Measurements from ENCODE around the gene FBRS. TPM values are rescaled to one million over a fixed set of nuclear protein-coding genes. Genes with fewer than 3 reads are reported as not detected.

FBRS gene
- total and polyA plus RNA-seq, 2 of the 13 experiments (the other 11 are each of a cell fraction or from before 2014, with no cell fraction given): 13.7 to 16.2 TPM

DNA sequence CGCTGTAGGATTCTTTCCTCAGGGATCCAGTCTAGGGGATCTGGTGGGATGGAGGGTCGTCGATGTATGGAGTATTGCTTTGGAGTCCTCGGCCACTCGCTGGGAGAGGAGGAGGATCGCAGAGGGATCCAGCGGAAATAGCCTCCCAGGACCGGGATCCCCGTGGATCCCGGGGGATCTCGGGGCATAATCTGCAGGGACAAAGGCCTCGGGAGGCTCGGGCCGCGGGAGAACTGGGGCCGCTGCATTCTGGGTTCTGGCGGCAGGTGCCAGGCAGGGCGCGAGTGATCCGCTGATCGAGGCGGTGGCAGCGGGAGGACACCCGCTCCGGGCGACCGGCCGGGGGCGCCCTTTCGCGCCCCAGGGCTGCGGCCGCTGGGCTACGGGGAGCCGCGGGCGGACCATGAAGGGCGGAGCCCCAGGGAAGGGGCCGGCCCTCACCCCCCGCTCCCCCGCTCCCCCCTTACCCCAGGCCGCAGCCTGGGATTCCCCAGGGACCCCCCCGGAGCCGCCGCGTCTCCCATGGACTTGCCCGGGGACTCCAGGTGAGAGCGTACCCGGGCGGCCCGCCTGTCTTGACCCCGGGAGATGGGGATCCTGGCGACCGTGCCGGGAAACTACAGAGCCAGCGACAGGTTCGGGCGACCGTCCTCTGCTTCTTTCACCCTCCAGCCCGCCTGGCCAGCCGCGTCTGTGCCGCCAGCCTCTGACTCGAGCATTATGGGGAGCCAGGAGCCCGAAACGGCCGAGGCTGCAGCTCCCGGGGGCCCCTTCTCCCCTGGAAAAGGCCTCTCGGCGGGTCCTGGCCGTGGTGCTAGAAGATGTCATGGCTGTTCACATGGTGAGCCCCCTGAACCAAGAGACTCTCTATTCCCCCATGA is 6.9 kb upstream of the FBRS start (continued):
- TF ChIP-seq SRSF9 (IDR thresholded peaks at IDR 0.05; ENCODE audit: borderline replicate concordance, insufficient read depth, low read depth, low read length, poor library complexity, severe bottlenecking): no peak
- TF ChIP-seq ZBTB42 (CRISPR knock-in tag; IDR thresholded peaks at IDR 0.05): 0 out of 2 replicates have a peak, but pooled peaks have one; percentile 17
- TF ChIP-seq, protein P1, sequence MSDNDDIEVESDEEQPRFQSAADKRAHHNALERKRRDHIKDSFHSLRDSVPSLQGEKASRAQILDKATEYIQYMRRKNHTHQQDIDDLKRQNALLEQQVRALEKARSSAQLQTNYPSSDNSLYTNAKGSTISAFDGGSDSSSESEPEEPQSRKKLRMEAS (IDR thresholded peaks at IDR 0.05): 0 out of 2 replicates have a peak, but pooled peaks have one; percentile 28
- TF ChIP-seq, protein P2, sequence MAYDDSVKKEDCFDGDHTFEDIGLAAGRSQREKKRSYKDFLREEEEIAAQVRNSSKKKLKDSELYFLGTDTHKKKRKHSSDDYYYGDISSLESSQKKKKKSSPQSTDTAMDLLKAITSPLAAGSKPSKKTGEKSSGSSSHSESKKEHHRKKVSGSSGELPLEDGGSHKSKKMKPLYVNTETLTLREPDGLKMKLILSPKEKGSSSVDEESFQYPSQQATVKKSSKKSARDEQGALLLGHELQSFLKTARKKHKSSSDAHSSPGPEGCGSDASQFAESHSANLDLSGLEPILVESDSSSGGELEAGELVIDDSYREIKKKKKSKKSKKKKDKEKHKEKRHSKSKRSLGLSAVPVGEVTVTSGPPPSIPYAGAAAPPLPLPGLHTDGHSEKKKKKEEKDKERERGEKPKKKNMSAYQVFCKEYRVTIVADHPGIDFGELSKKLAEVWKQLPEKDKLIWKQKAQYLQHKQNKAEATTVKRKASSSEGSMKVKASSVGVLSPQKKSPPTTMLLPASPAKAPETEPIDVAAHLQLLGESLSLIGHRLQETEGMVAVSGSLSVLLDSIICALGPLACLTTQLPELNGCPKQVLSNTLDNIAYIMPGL (CRISPR knock-in tag; IDR thresholded peaks at IDR 0.05; ENCODE audit: borderline replicate concordance in 1 of 2, low read depth in 1 of 2): peak; percentile 88 to 94; a peak in 3 of 4 replicates
- TF ChIP-seq ATF2 (CRISPR knock-in tag; IDR thresholded peaks at IDR 0.05): peak; percentile 31; the same call in 1 of the 2 replicates
- TF ChIP-seq ZKSCAN8 (CRISPR knock-in tag; IDR thresholded peaks at IDR 0.05; ENCODE audit: borderline replicate concordance): 0 out of 2 replicates have a peak, but pooled peaks have one; percentile 14
- TF ChIP-seq TFE3 (CRISPR knock-in tag; IDR thresholded peaks at IDR 0.05): no peak
- peak; percentile 68 for TF ChIP-seq ZNF605 (CRISPR knock-in tag; IDR thresholded peaks at IDR 0.05)
- TF ChIP-seq NCOA2 (CRISPR knock-in tag; IDR thresholded peaks at IDR 0.05): peak; percentile 32; the same call in 1 of the 2 replicates
- no peak for TF ChIP-seq ZNF530 (CRISPR knock-in tag; IDR thresholded peaks at IDR 0.05; ENCODE audit: low read depth)
- TF ChIP-seq KLF13 (CRISPR knock-in tag; IDR thresholded peaks at IDR 0.05): no peak
- TF ChIP-seq ZBTB20 (CRISPR knock-in tag; IDR thresholded peaks at IDR 0.05; ENCODE audit: borderline replicate concordance, low read depth): 0 out of 2 replicates have a peak, but pooled peaks have one; percentile 35
- TF ChIP-seq ZNF740 (CRISPR knock-in tag; IDR thresholded peaks at IDR 0.05): peak; percentile 62; the same call in 1 of the 2 replicates
- TF ChIP-seq CCAR2 (optimal IDR thresholded peaks at IDR 0.05; ENCODE audit: low read depth, low read length): no peak
- TF ChIP-seq PRMT3 (CRISPR knock-in tag; IDR thresholded peaks at IDR 0.05; ENCODE audit: borderline replicate concordance, low read depth): no peak
- TF ChIP-seq CREM (IDR thresholded peaks at IDR 0.05): no peak
- TF ChIP-seq CREM (CRISPR knock-in tag; IDR thresholded peaks at IDR 0.05): no peak
- TF ChIP-seq ZNF550 (CRISPR knock-in tag; IDR thresholded peaks at IDR 0.05; ENCODE audit: borderline replicate concordance): no peak
- TF ChIP-seq ZBTB33 (CRISPR knock-in tag; IDR thresholded peaks at IDR 0.05): 0 out of 2 replicates have a peak, but pooled peaks have one; percentile 6
- TF ChIP-seq STAG1 (CRISPR knock-in tag; IDR thresholded peaks at IDR 0.05): peak; percentile 47
